Germinal center (tissue), 1 donor: ENCODE data around the gene QKI.

Source experiments
- DNase-seq: peaks from one replicate; pipeline ENCODE4 v3.0.0; 2012; ENCODE audit warnings: mixed read lengths, low spot score

The QKI gene

DNA sequence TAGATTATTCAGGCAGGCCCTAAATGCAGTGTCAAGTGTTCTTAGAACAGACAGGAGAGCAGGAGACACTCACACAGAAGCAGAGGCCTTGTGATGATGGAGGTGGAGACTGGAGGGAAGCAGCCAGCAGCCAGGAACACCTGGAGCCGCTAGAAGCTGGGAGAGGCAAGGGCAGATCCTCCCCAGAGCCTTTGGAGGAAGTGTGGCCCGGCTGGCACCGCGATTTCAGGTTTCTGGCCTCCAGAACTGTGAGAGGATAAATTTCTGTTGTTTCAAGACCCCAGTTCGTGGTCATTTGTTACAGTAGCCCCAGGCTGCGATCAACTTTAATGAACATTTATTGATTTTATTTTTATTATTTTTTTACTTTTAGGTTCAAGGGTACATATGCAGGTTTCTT, 203.0 kb downstream of the QKI start:
- no peak for DNase-seq

DNA sequence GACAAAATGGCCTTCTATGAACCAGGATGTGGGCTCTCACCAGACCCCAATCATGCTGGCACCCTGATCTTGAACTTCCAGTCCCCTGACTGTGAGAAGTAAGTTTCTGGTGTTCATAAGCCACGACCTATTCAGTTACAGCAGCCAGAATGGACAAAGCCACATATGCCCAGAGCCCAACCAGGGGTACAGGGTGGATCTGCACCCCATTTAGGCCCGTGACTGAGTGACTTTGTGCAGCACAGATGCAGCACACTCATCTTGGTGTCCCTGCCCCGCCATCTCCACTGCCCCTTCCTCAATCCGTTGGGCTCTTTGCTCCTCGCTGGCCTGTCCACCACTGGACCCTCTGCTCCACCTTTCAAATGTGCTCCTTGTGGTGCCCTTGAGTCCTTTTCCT, 205.6 kb downstream of the QKI start:
- DNase-seq, result no peak

DNA sequence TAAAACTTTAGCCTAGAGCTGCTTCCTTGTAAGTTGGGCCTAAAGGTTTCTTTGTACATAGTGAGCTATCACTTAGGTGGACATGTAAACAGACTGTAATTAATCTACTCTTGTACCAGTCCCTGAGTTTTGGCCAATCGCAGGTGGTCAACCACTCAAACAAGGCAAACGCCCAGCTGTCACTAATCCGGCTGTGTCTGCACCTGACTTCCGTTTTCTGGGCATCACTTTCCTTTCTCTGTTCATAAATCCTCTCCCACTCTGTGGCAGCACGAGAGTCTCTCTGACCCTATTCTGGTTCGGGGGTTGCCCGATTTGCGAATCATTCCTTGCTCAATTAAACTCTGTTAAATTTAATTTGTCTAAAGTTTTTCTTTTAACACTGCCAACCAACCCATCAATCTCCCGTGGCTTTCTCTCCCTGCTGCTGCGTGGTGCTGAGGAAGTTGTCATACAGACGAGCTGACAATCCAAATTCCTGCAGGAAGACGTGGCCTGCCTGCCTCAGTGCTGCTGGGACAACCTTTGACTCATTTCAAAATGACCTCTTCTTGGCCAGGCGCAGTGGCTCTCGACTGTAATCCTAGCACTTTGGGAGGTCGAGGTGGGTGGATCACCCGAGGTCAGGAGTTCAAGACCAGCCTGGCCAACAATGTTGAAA, 206.3 kb downstream of the QKI start:
- no peak for DNase-seq

DNA sequence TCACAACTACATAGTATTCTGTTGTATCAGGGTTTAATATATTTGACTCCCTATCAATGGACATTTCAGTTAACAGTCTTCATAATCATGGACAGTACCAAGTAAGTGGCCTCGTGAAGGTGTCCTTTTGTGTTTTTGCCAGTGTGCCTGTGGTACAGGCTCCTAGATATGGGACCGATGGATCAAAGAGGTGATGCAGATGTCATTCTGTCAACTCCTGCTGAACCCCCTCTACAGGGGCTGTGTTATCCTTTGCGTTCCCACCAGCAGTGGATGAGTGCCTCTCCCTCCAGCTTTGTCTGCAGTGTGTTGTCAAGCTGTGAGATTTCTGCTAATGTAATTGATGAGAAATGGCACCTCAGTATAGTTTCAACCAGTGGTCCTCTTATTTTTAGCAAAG, 210.7 kb downstream of the QKI start:
- DNase-seq, result no peak

DNA sequence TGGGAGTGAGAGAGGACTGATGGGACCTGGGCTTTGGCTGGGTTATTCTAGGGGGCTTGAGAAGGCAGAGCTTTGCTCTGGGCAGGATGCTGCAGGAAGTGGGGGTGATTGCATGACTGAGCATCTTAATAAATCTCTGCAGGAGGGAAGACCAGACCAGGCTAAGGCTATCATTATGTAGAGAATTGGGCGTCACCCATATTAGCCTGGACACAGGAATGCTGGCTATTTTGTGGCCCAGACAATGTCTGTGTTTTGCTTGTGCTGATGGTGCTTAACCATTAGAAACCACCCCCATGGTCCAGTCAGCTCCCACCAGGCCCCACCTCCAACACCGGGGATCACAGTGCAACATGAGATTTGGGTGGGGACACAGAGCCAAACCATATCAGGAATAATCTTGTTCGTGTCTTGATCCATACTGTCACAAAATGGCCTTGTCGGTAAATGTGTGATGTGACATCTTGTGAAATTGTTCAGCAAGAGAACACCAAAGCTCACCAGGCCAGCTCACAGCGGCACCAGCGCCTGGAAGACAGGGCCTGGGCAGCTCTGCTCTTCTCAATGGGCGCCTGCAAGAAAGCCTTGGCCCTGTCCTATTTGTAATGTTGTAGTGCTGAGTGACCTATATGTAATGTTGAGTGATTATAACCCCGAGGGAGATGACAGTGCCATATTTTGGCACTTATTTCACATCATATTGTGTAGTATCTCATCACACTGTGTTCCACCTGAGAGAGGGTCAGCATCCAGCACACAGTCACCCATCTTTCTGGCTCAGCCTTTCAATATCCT, 211.8 kb downstream of the QKI start:
- DNase-seq, result no peak

DNA sequence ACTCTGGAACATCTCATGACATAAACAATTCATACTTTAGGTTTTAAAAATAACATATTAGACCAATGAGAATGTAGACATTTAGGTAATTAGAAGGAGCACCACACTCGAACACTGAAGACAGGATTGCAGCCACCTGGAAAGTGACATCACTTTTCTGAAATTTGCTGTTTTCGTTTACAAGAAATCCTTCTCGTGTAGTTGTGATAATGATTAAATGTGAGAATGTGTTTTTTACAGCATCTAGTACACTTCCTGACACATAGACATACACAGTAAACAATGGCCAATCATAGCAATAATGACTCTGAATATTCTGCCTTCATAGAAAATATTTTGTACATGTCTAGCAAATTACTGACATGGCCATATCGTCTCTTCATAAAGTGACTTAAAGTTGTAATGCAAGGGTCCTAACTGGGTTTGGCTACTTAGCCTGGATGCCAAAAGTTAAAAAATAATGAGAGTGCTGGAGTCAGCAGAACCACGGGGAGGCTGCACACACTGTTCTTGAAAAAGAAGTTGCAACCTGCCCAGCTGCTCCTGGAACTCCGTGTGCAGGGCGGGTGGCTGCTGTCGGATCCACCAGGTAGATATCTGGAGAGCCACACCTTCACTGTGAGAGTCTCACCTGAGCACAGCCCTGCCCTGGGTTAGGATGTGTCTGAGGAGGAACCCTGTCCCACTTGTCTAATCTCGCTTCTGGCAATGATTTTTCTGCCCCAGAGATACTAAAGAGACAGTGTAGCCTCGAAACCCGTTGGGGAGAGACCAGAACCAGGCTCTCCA, 212.9 kb downstream of the QKI start:
- no peak for DNase-seq
